ENCODE data around the gene P2RX7.
A peak's percentile ranks its signal among the peaks of the same experiment; 100 is the strongest.

The P2RX7 gene

DNA sequence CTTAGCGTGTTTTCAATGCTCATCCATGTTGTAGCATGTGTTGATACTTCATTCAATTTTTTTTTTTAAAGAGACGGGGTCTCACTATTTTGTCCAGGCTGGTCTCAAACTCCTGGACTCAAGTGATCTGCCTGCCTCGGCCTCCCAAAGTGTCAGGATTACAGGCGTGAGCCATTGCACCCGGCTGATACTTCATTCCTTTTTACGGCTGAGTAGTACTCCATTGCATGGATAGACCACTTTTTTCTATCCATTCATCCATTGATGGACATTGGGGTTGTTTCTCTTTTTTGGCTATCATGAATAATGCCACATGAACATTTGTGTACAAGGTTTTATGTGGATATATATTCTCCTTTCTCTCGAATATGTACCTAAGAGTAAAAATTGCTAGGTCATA is 1.2 kb downstream of the P2RX7 start:
- no peak overlapping the region for H3K4me3 ChIP-seq (ENCODE audit: low read depth, low read length)
- DNase-seq (ENCODE audit: low read depth): no peak
- TF ChIP-seq, protein P1, sequence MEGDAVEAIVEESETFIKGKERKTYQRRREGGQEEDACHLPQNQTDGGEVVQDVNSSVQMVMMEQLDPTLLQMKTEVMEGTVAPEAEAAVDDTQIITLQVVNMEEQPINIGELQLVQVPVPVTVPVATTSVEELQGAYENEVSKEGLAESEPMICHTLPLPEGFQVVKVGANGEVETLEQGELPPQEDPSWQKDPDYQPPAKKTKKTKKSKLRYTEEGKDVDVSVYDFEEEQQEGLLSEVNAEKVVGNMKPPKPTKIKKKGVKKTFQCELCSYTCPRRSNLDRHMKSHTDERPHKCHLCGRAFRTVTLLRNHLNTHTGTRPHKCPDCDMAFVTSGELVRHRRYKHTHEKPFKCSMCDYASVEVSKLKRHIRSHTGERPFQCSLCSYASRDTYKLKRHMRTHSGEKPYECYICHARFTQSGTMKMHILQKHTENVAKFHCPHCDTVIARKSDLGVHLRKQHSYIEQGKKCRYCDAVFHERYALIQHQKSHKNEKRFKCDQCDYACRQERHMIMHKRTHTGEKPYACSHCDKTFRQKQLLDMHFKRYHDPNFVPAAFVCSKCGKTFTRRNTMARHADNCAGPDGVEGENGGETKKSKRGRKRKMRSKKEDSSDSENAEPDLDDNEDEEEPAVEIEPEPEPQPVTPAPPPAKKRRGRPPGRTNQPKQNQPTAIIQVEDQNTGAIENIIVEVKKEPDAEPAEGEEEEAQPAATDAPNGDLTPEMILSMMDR (conservative IDR thresholded peaks at IDR 0.05; ENCODE audit: low read depth, low read length): no peak

DNA sequence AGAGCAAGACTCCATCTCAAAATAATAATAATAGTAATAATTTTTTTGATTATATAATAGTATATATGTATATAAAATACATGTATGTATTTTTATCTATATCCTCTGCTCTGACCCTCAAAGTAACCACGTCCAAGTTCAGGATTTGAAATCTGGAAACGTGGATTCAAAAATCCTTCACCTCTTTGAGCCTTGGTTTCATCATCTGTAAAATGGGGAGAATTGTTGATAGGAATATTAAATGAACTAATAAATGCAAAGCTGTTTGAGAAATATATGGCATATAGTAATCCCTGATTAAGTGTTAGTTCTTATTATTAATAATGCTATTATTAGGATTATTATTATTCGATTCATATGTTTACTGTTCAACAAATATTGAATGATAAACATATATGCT is 2.6 kb downstream of the P2RX7 start:
- H3K4me3 ChIP-seq (ENCODE audit: low read depth, low read length): no peak overlapping the region
- TF ChIP-seq, protein P1 (conservative IDR thresholded peaks at IDR 0.05; ENCODE audit: low read depth, low read length): no peak
- DNase-seq (ENCODE audit: low read depth): no peak

DNA sequence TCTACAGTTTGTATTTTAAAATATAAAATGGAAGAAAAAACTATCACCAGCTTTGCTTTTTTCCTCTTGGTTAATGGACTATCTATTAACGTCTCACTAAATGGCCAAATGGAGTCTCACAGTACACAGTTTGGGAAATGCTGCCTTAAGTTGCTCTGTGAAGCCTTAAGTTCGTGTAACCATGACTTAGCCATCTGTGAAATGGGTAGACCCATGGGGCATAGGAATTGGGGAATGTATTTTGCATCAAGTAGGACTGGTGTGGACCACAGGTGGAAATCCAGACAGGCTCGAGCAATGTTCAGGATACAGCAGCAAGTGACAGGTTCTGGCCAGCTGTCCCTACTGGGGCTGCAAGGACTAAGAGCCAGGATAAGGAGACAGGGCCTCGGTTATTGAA is 4.8 kb downstream of the P2RX7 start:
- DNase-seq (ENCODE audit: low read depth): no peak
- TF ChIP-seq, protein P1 (conservative IDR thresholded peaks at IDR 0.05; ENCODE audit: low read depth, low read length): no peak
- no peak overlapping the region for H3K4me3 ChIP-seq (ENCODE audit: low read depth, low read length)

DNA sequence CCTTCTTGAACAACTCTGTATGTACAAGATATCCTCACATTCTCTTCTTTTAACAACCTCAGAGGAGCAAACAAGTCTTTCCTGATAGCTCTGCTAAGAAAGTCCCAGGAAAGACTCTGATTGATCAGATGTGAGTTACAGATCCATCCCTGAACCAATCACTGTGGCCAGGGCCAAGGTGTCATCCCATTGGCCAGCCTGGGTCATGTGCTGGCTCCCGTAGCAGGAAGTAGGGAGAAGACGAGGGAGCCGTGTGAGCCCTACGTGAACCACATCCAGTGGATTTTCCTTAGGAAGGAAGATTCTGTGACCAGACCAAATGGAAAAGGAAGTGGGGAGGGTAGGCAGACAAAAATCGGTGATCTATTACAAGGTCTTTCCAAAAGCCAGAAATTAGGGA is 5.6 kb downstream of the P2RX7 start:
- no peak for DNase-seq (ENCODE audit: low read depth)
- TF ChIP-seq, protein P1 (conservative IDR thresholded peaks at IDR 0.05; ENCODE audit: low read depth, low read length): no peak
- H3K4me3 ChIP-seq (ENCODE audit: low read depth, low read length): no peak overlapping the region

DNA sequence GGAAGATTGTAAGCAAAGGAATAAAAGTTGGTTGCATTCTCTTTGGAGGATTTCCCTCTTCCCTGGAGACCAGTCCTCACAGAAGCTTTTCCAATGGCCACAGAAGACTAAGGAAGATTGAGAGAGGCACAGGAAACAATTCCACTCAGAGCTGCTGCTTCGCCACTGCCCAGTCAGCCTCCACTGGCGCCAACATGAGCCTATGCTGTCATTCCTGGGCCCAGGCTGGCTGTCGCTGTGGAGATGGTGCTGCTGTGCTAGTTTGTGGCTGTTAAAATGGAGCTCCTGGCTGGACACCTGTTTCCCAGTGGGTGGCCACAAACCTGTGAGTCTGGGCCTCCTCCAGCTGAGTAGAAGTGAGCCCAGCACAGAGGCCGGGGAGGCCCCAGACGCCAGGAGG is 6.6 kb downstream of the P2RX7 start:
- TF ChIP-seq, protein P1 (conservative IDR thresholded peaks at IDR 0.05; ENCODE audit: low read depth, low read length): no peak
- no peak overlapping the region for H3K4me3 ChIP-seq (ENCODE audit: low read depth, low read length)
- DNase-seq (ENCODE audit: low read depth): no peak

DNA sequence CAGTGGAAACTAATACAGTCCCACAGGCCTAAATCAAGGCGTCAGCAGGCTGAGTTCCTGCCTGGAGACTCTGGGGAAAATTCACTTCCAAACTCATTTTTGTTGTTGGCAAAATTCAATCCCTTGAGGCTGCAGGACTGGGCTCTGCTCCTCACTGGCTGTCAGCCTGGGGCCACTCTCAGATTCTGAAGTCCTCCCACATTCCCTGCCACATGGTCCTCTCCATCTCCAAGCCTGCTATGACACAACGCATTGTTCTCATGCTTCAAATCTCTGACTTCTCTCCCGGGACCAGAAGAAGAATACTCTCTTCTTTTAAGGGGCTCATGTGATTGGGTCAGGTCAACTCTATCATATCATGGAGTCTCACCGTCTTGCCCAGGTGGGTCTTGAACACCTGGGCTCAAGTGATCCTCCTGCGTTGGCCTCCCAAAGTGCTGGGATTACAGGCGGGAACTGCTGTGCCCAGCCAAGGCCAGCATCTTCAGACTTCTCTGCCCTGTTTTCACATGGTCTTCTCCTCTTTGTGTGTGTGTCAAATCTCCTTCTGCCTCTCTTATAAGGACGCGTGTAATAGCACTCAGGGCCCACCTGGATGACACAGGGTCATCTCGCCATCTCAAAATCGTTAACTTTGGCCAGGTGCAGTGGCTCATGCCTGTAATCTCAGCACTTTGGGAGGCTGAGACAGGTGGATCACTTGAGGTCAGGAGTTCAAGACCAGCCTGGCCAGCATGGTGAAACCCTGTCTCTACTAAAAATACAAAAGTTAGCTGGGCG is 9.7 kb downstream of the P2RX7 start:
- TF ChIP-seq, protein P1 (conservative IDR thresholded peaks at IDR 0.05; ENCODE audit: low read depth, low read length): no peak
- no peak overlapping the region for H3K4me3 ChIP-seq (ENCODE audit: low read depth, low read length)
- no peak for DNase-seq (ENCODE audit: low read depth)

DNA sequence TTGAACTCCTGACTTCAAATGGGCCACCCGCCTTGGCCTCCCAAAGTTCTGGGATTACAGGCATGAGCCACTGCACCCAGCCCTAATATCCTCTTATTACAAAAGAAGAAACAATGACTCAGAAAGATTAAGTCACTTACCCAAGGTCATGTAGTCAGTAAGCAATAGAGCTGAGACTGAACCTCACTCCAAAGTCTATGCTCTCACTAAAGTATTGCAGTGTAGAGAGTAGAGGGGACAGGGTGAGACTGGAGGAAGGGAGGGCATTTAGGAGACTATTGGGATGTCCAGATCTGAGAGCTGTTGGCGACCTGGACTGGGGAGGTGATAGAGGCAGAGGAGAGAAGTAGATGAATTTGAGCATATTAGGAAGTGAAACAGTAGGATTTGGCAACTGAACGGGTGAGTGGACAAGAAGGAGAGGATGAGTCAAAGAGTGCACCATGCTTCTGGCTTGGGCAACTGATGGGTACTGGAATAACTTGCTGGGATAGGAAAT is 11.8 kb downstream of the P2RX7 start:
- H3K4me3 ChIP-seq (ENCODE audit: low read depth, low read length): no peak overlapping the region
- TF ChIP-seq, protein P1 (conservative IDR thresholded peaks at IDR 0.05; ENCODE audit: low read depth, low read length): no peak
- DNase-seq (ENCODE audit: low read depth): peak; percentile 51
